Gastroesophageal sphincter (tissue), 4 donors: Measurements from ENCODE around the gene ISG15. TPM values are rescaled to one million over a fixed set of nuclear protein-coding genes. Genes with fewer than 3 reads are reported as not detected.
A peak's percentile ranks its signal among the peaks of the same experiment; 100 is the strongest.
"Not testable (repeated sequence)": the region's sequence is repeated elsewhere in the genome, so short reads cannot be mapped to it uniquely, and the experiment has no call there.

Source experiments
- ATAC-seq: fragments of 150-250 bp; one replicate; pipeline ENCODE4 v1.9.1; 2016; ENCODE audit warnings: mild to moderate bottlenecking, moderate library complexity
- H3K27ac ChIP-seq, 4 donors: fragments of 200-600 bp; sonication (generic) in 3 of 4; 1 replicate in 3 of 4; 2 replicates in 1 of 4; pipeline ENCODE4 v1.5.1; 2016 to 2019
- H3K27me3 ChIP-seq: fragments of 200-600 bp; sonication (generic); one replicate; pipeline ENCODE4 v1.5.1; 2019
- H3K36me3 ChIP-seq, 2 donors: fragments of 200-600 bp; sonication (generic); one replicate each; pipeline ENCODE4 v1.5.1; 2019; ENCODE audit warnings: control low read depth in 1 of 2
- H3K4me1 ChIP-seq, 3 donors: fragments of 200-600 bp; sonication (generic); 1 replicate in 2 of 3; 2 replicates in 1 of 3; pipeline ENCODE4 v1.5.1; 2016 to 2019; ENCODE audit warnings: control low read depth in 2 of 3
- H3K4me3 ChIP-seq, 2 donors: fragments of 200-600 bp; sonication (generic); one replicate each; pipeline ENCODE4 v1.5.1; 2019; ENCODE audit warnings: mild to moderate bottlenecking in 1 of 2, moderate library complexity in 1 of 2
- H3K9me3 ChIP-seq, 3 donors: fragments of 200-600 bp; sonication (generic); one replicate each; pipeline ENCODE4 v1.5.1; 2017 to 2019; ENCODE audit warnings: control low read depth in 2 of 3
- CTCF ChIP-seq, 4 experiments: fragments of 200-600 bp in 2 of 4; fragments of 450-650 bp in 2 of 4; sonication (generic) in 1 of 4; IDR thresholded peaks; one replicate each; pipeline ENCODE4 v1.5.1; 2017 to 2019; ENCODE audit warnings: antibody characterized with exemption in 4 of 4, mild to moderate bottlenecking in 2 of 4, moderate library complexity in 2 of 4
- EP300 ChIP-seq: sonication (generic); formaldehyde crosslinking; IDR thresholded peaks from one replicate; pipeline ENCODE4 v1.6.1; 2017; ENCODE audit warnings: antibody characterized with exemption, mild to moderate bottlenecking
- POLR2A ChIP-seq, 2 donors: fragments of 450-650 bp; IDR thresholded peaks; one replicate each; pipeline ENCODE4 v1.6.1; 2017; ENCODE audit warnings: antibody characterized with exemption in 2 of 2, mild to moderate bottlenecking in 2 of 2, moderate library complexity in 1 of 2
- POLR2AphosphoS5 ChIP-seq: sonication (generic); formaldehyde crosslinking; IDR thresholded peaks from one replicate; pipeline ENCODE4 v1.6.1; 2017; ENCODE audit warnings: antibody characterized with exemption
- whole genome bisulfite sequencing, 2 donors: methylation state at CpG; one replicate each; pipeline ENCODE4 v1.1.5; 2018; ENCODE audit warnings: low coverage in 1 of 2; 5-methylcytosine and 5-hydroxymethylcytosine counted together
- total RNA-seq, 4 donors: library from RNA; depleted of rRNA; stranded (reverse); fragments of >200 nt; gene quantifications; one replicate each; pipeline ENCODE4 v1.1.0, GENCODE V29; 2016

Gene ISG15
- total RNA-seq, 4 donors from 2014 or later: 26.9 to 56.2 (median 45.9) TPM

GRCh38 chr1:992362-992761 lies 20.9 kb upstream of the ISG15 start:
- Histone ChIP-seq H3K9me3 (peaks cover 0 to 17% (median 0%) of the 10 kb centered on the region in 3 donors), H3K36me3 (no peaks in the 10 kb centered on the region), H3K4me1 (peaks cover 0 to 2% (median 0%) of the 10 kb centered on the region in 3 donors), H3K4me3 (no peak overlapping the region), H3K27me3 (peaks cover 14% of the 10 kb centered on the region), H3K27ac (no peak overlapping the region)
- ATAC-seq: no peak
- no peak for TF ChIP-seq POLR2A (IDR thresholded peaks at IDR 0.05)
- no peak for TF ChIP-seq EP300
- TF ChIP-seq POLR2AphosphoS5: no peak
- no peak for TF ChIP-seq CTCF (IDR thresholded peaks at IDR 0.05)
- WGBS, 2 donors: 92 to 100% methylated on average over 1 to 7 of the region's 7 CpGs

GRCh38 chr1:993379-993995 lies 19.8 kb upstream of the ISG15 start:
- Histone ChIP-seq H3K9me3 (peaks cover 0 to 17% (median 0%) of the 10 kb centered on the region in 3 donors), H3K27me3 (peaks cover 26% of the 10 kb centered on the region), H3K27ac (no peak overlapping the region), H3K4me1 (peaks cover 0 to 13% (median 5%) of the 10 kb centered on the region in 3 donors), H3K36me3 (no peaks in the 10 kb centered on the region), H3K4me3 (no peak overlapping the region)
- TF ChIP-seq CTCF (IDR thresholded peaks at IDR 0.05) (no peak), EP300 (no peak), POLR2AphosphoS5 (no peak), POLR2A (IDR thresholded peaks at IDR 0.05) (no peak)
- 71% methylated on average over 6 of the region's 15 CpGs; no CpG with 5 or more reads in 1 of the 2 donors for WGBS, 2 donors
- ATAC-seq: no peak

GRCh38 chr1:994546-994945 lies 18.8 kb upstream of the ISG15 start:
- H3K4me1 ChIP-seq: peaks cover 0 to 23% (median 8%) of the 10 kb centered on the region in 3 donors
- H3K4me3 ChIP-seq, H3K27ac ChIP-seq, ATAC-seq, H3K36me3 ChIP-seq: not testable (repeated sequence)
- WGBS, 2 donors: 60 to 93% methylated on average over 1 to 2 of the region's 6 CpGs
- peaks cover 35% of the 10 kb centered on the region for H3K27me3 ChIP-seq
- peaks cover 0 to 17% (median 0%) of the 10 kb centered on the region in 3 donors for H3K9me3 ChIP-seq

GRCh38 chr1:995665-996633 lies 17.3 kb upstream of the ISG15 start:
- peaks cover 0 to 17% (median 0%) of the 10 kb centered on the region in 3 donors for H3K9me3 ChIP-seq
- peaks cover 43% of the 10 kb centered on the region for H3K27me3 ChIP-seq
- H3K27ac ChIP-seq: no peak overlapping the region
- no peak overlapping the region for H3K4me3 ChIP-seq
- H3K36me3 ChIP-seq: no peaks in the 10 kb centered on the region
- TF ChIP-seq EP300 (no peak), POLR2AphosphoS5 (no peak), POLR2A (IDR thresholded peaks at IDR 0.05) (no peak), CTCF (IDR thresholded peaks at IDR 0.05) (no peak)
- peaks cover 0 to 37% (median 8%) of the 10 kb centered on the region in 3 donors for H3K4me1 ChIP-seq
- WGBS, 2 donors: 0 to 20% methylated on average over 1 of the region's 30 CpGs
- no peak for ATAC-seq

GRCh38 chr1:996851-997712 lies 16.2 kb upstream of the ISG15 start:
- H3K27me3 ChIP-seq: peaks cover 41% of the 10 kb centered on the region
- peaks cover 0 to 7% (median 0%) of the 10 kb centered on the region in 3 donors for H3K9me3 ChIP-seq
- peaks cover 0 to 49% (median 11%) of the 10 kb centered on the region in 3 donors for H3K4me1 ChIP-seq
- H3K27ac ChIP-seq: peak overlapping the region in 1 of 4 donors; percentile 19
- no peak overlapping the region for H3K4me3 ChIP-seq
- TF ChIP-seq POLR2A (IDR thresholded peaks at IDR 0.05) (no peak), CTCF (IDR thresholded peaks at IDR 0.05) (no peak)
- WGBS, 2 donors: 70 to 75% methylated on average over 2 to 12 of the region's 24 CpGs
- ATAC-seq: no peak
- no peaks in the 10 kb centered on the region for H3K36me3 ChIP-seq
